Measurements from ENCODE around the gene RPIA. TPM values are rescaled to one million over a fixed set of nuclear protein-coding genes. Genes with fewer than 3 reads are reported as not detected.

RPIA gene
- total RNA-seq, 1 donor from 2014 or later, result 22.4 TPM

DNA sequence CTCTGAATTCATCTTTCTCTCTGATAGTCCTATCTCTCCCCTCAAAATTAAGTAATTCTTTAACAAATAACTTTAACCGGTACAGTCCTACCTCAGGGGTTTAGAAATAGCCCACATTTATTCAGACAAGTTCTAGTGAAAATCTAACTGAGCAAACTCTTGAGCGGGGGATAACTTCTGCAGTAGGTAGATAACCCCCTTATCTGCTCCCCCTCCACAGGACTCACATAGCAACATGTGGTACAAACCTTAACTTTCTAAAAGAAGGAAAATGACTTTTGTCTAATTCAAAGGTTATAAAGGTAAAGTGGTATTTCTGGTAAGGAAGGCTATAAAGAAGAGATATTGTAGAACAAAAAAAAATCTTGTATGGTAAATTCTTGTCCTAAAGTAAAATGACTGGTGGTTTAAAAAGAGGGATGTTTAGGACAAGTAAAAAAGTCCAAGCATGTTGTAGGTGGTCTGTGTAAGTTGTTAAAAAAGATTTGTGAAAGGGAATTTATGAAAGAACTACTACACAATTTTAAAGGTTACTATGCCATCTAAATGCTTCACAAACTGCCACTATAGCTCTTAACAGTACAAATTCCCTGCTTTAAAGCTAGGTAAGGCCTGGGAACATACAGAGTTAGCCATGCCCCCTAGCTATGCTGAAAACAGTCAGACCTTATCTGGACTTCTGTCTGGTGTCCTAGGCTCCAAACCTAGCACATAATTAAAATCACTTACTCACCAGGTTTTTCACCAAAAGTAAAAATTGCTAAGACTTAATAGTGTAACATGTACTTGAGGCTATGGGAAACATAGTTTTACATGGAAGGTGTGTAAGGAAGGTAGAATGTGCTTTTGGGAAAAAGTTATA lies 8.1 kb upstream of the RPIA start:
- H3K4me1 Mint-ChIP-seq (ENCODE audit: unreplicated experiment), result no peaks in the 10 kb centered on the region

GRCh38 chr2:88684519-88684918 lies 7.0 kb upstream of the RPIA start:
- H3K27ac Mint-ChIP-seq (ENCODE audit: unreplicated experiment), result no peak overlapping the region
- TF ChIP-seq, protein P1, sequence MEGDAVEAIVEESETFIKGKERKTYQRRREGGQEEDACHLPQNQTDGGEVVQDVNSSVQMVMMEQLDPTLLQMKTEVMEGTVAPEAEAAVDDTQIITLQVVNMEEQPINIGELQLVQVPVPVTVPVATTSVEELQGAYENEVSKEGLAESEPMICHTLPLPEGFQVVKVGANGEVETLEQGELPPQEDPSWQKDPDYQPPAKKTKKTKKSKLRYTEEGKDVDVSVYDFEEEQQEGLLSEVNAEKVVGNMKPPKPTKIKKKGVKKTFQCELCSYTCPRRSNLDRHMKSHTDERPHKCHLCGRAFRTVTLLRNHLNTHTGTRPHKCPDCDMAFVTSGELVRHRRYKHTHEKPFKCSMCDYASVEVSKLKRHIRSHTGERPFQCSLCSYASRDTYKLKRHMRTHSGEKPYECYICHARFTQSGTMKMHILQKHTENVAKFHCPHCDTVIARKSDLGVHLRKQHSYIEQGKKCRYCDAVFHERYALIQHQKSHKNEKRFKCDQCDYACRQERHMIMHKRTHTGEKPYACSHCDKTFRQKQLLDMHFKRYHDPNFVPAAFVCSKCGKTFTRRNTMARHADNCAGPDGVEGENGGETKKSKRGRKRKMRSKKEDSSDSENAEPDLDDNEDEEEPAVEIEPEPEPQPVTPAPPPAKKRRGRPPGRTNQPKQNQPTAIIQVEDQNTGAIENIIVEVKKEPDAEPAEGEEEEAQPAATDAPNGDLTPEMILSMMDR (IDR thresholded peaks at IDR 0.05; ENCODE audit: unreplicated experiment), result no peak
- H3K4me3 Mint-ChIP-seq (ENCODE audit: unreplicated experiment), result no peak overlapping the region
- peaks cover 5% of the 10 kb centered on the region for H3K27me3 Mint-ChIP-seq (ENCODE audit: unreplicated experiment)
- no peaks in the 10 kb centered on the region for H3K4me1 Mint-ChIP-seq (ENCODE audit: unreplicated experiment)
- peaks cover 16% of the 10 kb centered on the region for H3K9me3 Mint-ChIP-seq (ENCODE audit: unreplicated experiment)
- H3K36me3 Mint-ChIP-seq (ENCODE audit: low read depth, unreplicated experiment), result peaks cover 19% of the 10 kb centered on the region
- DNase-seq (ENCODE audit: low spot score), result no peak

More for the DNA sequence above, 8.1 kb upstream of the RPIA start:
- H3K27me3 Mint-ChIP-seq (ENCODE audit: unreplicated experiment), result peaks cover 4% of the 10 kb centered on the region
- H3K36me3 Mint-ChIP-seq (ENCODE audit: low read depth, unreplicated experiment), result peaks cover 18% of the 10 kb centered on the region
- H3K4me3 Mint-ChIP-seq (ENCODE audit: unreplicated experiment), result peak overlapping the region; percentile 47
- no peak for DNase-seq (ENCODE audit: low spot score)
- no peak overlapping the region for H3K27ac Mint-ChIP-seq (ENCODE audit: unreplicated experiment)
- H3K9me3 Mint-ChIP-seq (ENCODE audit: unreplicated experiment), result peaks cover 16% of the 10 kb centered on the region
- TF ChIP-seq, protein P1 (IDR thresholded peaks at IDR 0.05; ENCODE audit: unreplicated experiment), result no peak

GRCh38 chr2:88686320-88686719 lies 5.2 kb upstream of the RPIA start:
- H3K4me3 Mint-ChIP-seq (ENCODE audit: unreplicated experiment), result no peak overlapping the region
- no peak for DNase-seq (ENCODE audit: low spot score)
- peaks cover 16% of the 10 kb centered on the region for H3K9me3 Mint-ChIP-seq (ENCODE audit: unreplicated experiment)
- H3K36me3 Mint-ChIP-seq (ENCODE audit: low read depth, unreplicated experiment), result peaks cover 32% of the 10 kb centered on the region
- peaks cover 6% of the 10 kb centered on the region for H3K27me3 Mint-ChIP-seq (ENCODE audit: unreplicated experiment)
- peaks cover 10% of the 10 kb centered on the region for H3K4me1 Mint-ChIP-seq (ENCODE audit: unreplicated experiment)
- H3K27ac Mint-ChIP-seq (ENCODE audit: unreplicated experiment), result no peak overlapping the region
- TF ChIP-seq, protein P1 (IDR thresholded peaks at IDR 0.05; ENCODE audit: unreplicated experiment), result no peak

DNA sequence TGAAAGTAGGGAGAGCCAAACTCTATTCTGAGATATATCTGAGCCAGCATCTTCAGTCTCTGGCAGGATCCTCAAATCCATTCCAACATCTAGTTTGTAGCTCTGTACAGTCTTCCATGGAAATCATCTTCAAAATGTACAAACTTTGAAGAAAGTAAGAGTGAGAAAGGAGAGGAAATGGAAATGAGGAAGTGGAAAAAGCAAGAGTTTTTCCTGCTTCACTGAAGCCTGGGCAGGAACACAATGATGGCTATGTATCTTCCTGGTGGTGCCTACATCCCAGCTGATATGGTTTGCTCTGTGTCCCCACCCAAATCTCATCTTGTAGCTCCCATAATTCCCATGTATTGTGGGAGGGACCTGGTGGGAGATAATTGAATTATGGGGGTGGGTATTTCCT lies 4.1 kb upstream of the RPIA start:
- H3K36me3 Mint-ChIP-seq (ENCODE audit: low read depth, unreplicated experiment), result peaks cover 32% of the 10 kb centered on the region

More for the DNA sequence above, 4.1 kb upstream of the RPIA start:
- peaks cover 5% of the 10 kb centered on the region for H3K27me3 Mint-ChIP-seq (ENCODE audit: unreplicated experiment)
- peaks cover 16% of the 10 kb centered on the region for H3K9me3 Mint-ChIP-seq (ENCODE audit: unreplicated experiment)
- no peak overlapping the region for H3K4me3 Mint-ChIP-seq (ENCODE audit: unreplicated experiment)
- TF ChIP-seq, protein P1 (IDR thresholded peaks at IDR 0.05; ENCODE audit: unreplicated experiment), result no peak
- DNase-seq (ENCODE audit: low spot score), result no peak
- H3K27ac Mint-ChIP-seq (ENCODE audit: unreplicated experiment), result no peak overlapping the region
- H3K4me1 Mint-ChIP-seq (ENCODE audit: unreplicated experiment), result peaks cover 16% of the 10 kb centered on the region
